ENCODE data around the gene SPATA4. TPM values are rescaled to one million over a fixed set of nuclear protein-coding genes. Genes with fewer than 3 reads are reported as not detected.

SPATA4 gene
- total and polyA plus RNA-seq, 2 donors from 2014 or later: 0.82 to 1.2 TPM

DNA sequence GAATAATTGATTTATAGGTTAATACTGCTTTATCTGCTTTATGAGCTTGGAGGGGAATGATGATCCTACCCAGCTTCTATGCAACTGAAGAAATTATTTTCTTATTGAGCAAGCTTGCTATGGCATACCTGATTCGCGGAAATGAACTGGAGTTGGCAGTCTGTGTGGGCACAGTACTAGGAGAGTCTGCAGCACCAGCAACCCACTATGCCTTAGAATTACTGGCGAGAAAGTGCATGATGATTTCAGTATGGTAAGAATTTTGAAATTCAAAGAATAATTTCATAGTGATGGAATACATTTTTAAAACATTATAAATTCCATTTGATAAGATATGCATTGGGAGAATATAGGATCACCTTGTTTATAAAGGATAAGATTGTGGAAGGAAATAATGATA is 32.3 kb downstream of the SPATA4 start:
- no peaks in the 10 kb centered on the region for H3K27me3 ChIP-seq (ENCODE audit: control insufficient read depth, insufficient read depth, low read length)
- H3K36me3 ChIP-seq (ENCODE audit: control insufficient read depth in 2 of 3, insufficient read depth in 3 of 3, low read length in 3 of 3): no peaks in the 10 kb centered on the region
- TF ChIP-seq, protein P1, sequence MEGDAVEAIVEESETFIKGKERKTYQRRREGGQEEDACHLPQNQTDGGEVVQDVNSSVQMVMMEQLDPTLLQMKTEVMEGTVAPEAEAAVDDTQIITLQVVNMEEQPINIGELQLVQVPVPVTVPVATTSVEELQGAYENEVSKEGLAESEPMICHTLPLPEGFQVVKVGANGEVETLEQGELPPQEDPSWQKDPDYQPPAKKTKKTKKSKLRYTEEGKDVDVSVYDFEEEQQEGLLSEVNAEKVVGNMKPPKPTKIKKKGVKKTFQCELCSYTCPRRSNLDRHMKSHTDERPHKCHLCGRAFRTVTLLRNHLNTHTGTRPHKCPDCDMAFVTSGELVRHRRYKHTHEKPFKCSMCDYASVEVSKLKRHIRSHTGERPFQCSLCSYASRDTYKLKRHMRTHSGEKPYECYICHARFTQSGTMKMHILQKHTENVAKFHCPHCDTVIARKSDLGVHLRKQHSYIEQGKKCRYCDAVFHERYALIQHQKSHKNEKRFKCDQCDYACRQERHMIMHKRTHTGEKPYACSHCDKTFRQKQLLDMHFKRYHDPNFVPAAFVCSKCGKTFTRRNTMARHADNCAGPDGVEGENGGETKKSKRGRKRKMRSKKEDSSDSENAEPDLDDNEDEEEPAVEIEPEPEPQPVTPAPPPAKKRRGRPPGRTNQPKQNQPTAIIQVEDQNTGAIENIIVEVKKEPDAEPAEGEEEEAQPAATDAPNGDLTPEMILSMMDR (IDR thresholded peaks at IDR 0.05; ENCODE audit: borderline replicate concordance, extremely low read depth, insufficient read depth): no peak
- no peak overlapping the region for H3K27ac ChIP-seq (ENCODE audit: low read depth in 2 of 2, low read length in 2 of 2)
- FAIRE-seq (no peak), DNase-seq (no peak)
- no peak overlapping the region for H3K9ac ChIP-seq (ENCODE audit: low read length in 3 of 3)
- no peak overlapping the region for H3K4me3 ChIP-seq (ENCODE audit: low read length in 3 of 3)
- H3K4me1 ChIP-seq (ENCODE audit: control insufficient read depth in 2 of 3, insufficient read depth in 2 of 3, low read depth in 1 of 3, low read length in 3 of 3): no peaks in the 10 kb centered on the region
- H3K9me3 ChIP-seq (ENCODE audit: control insufficient read depth in 2 of 3, insufficient read depth in 1 of 3, low read length in 3 of 3): no peaks in the 10 kb centered on the region
- intact Hi-C loops (cut with DNase I): no loop called here

DNA sequence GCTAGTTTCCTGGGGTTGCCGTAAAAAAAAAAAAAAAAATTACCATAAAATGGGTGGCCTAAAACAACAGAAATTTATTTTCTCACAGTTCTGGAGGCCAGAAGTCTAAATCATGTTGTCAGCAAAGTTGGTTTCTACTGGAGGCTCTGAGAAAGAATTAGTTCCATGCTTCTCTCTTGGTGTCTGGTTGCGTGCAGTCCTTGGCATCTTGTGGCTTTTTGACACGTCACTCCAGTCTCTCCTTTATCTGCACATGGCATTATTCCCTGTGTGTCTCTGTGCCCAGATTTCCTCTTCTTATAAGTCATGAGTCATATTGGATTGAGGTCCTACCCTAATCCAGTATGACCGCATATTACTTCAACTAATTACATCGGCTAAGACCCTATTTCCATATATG is 38.7 kb downstream of the SPATA4 start:
- no peak overlapping the region for H3K4me3 ChIP-seq (ENCODE audit: low read length in 3 of 3)
- no peak for FAIRE-seq
- H3K9ac ChIP-seq (ENCODE audit: low read length in 3 of 3): no peak overlapping the region
- no peak overlapping the region for H3K27ac ChIP-seq (ENCODE audit: low read depth in 2 of 2, low read length in 2 of 2)
- no peaks in the 10 kb centered on the region for H3K36me3 ChIP-seq (ENCODE audit: control insufficient read depth in 2 of 3, insufficient read depth in 3 of 3, low read length in 3 of 3)
- TF ChIP-seq, protein P1 (IDR thresholded peaks at IDR 0.05; ENCODE audit: borderline replicate concordance, extremely low read depth, insufficient read depth): no peak
- H3K4me1 ChIP-seq (ENCODE audit: control insufficient read depth in 2 of 3, insufficient read depth in 2 of 3, low read depth in 1 of 3, low read length in 3 of 3): no peaks in the 10 kb centered on the region
- no peak for DNase-seq
- H3K9me3 ChIP-seq (ENCODE audit: control insufficient read depth in 2 of 3, insufficient read depth in 1 of 3, low read length in 3 of 3): no peaks in the 10 kb centered on the region
- H3K27me3 ChIP-seq (ENCODE audit: control insufficient read depth, insufficient read depth, low read length): no peaks in the 10 kb centered on the region
- intact Hi-C loops (cut with DNase I): no loop called here

DNA sequence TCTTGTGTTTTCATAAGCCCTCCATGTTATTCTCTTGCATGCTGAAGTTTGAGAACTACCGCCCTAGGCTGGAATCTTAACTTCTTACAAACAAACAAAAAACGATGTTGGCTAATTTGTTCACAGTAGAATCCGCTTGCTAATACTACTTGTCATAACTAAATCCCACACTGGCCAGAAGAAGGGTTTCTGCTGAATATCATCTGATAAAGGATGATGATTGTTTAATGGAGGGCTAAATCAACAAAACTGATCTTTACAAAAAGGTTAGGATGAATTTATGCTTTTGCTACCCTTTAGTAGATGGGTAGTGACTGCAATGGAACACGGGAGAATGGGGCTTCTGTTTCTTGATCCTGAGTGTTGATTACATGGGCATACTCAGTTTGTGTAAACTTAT is 42.3 kb downstream of the SPATA4 start:
- Histone ChIP-seq H3K27me3 (ENCODE audit: control insufficient read depth, insufficient read depth, low read length) (no peaks in the 10 kb centered on the region), H3K9me3 (ENCODE audit: control insufficient read depth in 2 of 3, insufficient read depth in 1 of 3, low read length in 3 of 3) (no peaks in the 10 kb centered on the region), H3K36me3 (ENCODE audit: control insufficient read depth in 2 of 3, insufficient read depth in 3 of 3, low read length in 3 of 3) (no peaks in the 10 kb centered on the region), H3K9ac (ENCODE audit: low read length in 3 of 3) (no peak overlapping the region), H3K4me1 (ENCODE audit: control insufficient read depth in 2 of 3, insufficient read depth in 2 of 3, low read depth in 1 of 3, low read length in 3 of 3) (no peaks in the 10 kb centered on the region), H3K27ac (ENCODE audit: low read depth in 2 of 2, low read length in 2 of 2) (no peak overlapping the region), H3K4me3 (ENCODE audit: low read length in 3 of 3) (no peak overlapping the region)
- no peak for FAIRE-seq
- TF ChIP-seq, protein P1 (IDR thresholded peaks at IDR 0.05; ENCODE audit: borderline replicate concordance, extremely low read depth, insufficient read depth): no peak
- intact Hi-C loops (cut with DNase I): no loop called here
- no peak for DNase-seq

DNA sequence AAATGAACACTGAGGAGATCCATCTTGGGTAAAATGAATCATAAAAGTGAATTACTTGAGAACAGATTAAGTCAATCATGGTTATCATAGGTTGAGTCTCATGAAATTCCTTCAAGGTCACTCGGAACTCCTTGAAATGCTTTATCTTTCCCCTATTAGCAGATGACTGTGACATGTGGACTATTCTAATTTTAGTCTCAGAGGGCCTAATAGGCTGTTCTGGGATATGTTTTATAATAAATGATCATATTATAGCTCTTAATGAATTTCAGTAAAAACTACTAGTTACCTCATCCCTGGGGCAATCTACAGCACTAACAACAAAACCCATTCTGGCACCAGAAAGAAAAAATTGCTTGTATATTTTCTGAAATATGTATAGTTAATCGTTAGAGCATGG is 44.7 kb downstream of the SPATA4 start:
- Histone ChIP-seq H3K4me3 (ENCODE audit: low read length in 3 of 3) (no peak overlapping the region), H3K27me3 (ENCODE audit: control insufficient read depth, insufficient read depth, low read length) (no peaks in the 10 kb centered on the region), H3K36me3 (ENCODE audit: control insufficient read depth in 2 of 3, insufficient read depth in 3 of 3, low read length in 3 of 3) (no peaks in the 10 kb centered on the region), H3K9ac (ENCODE audit: low read length in 3 of 3) (no peak overlapping the region), H3K9me3 (ENCODE audit: control insufficient read depth in 2 of 3, insufficient read depth in 1 of 3, low read length in 3 of 3) (no peaks in the 10 kb centered on the region), H3K27ac (ENCODE audit: low read depth in 2 of 2, low read length in 2 of 2) (no peak overlapping the region), H3K4me1 (ENCODE audit: control insufficient read depth in 2 of 3, insufficient read depth in 2 of 3, low read depth in 1 of 3, low read length in 3 of 3) (no peaks in the 10 kb centered on the region)
- TF ChIP-seq, protein P1 (IDR thresholded peaks at IDR 0.05; ENCODE audit: borderline replicate concordance, extremely low read depth, insufficient read depth): no peak
- intact Hi-C loops (cut with DNase I): no loop called here
- no peak for FAIRE-seq
- DNase-seq: no peak
